H1 (cell line): ENCODE measurements around the gene BTN1A1. TPM values are rescaled to one million over a fixed set of nuclear protein-coding genes. Genes with fewer than 3 reads are reported as not detected.

Source experiments
- ATF2 ChIP-seq: IDR thresholded peaks from 2 replicates; pipeline ENCODE4 v1.6.1; 2012; ENCODE audit warnings: low read length, inconsistent platforms
- CTCF ChIP-seq, 3 experiments: IDR thresholded peaks; 1 replicate in 2 of 3; 2 replicates in 1 of 3; pipeline versions ENCODE4 v1.5.1 to v1.6.1; 2011; ENCODE audit warnings: low read length in 3 of 3, mild to moderate bottlenecking in 3 of 3, inconsistent platforms in 2 of 3, low read depth in 1 of 3, moderate library complexity in 1 of 3; ENCODE audit not compliant: insufficient read depth in 1 of 3; ENCODE audit errors: control extremely low read depth in 1 of 3
- HDAC2 ChIP-seq, 2 experiments: fragments of 300-600 bp in 1 of 2; sonication (generic) in 1 of 2; IDR thresholded peaks; 2 replicates each; pipeline ENCODE4 v1.6.1; 2011 to 2012; ENCODE audit warnings: low read depth in 2 of 2, low read length in 2 of 2, mild to moderate bottlenecking in 2 of 2, moderate library complexity in 2 of 2, borderline replicate concordance in 1 of 2, inconsistent platforms in 1 of 2
- RNF2 ChIP-seq: fragments of 200-900, 300-1000 bp; sonication (generic); IDR thresholded peaks from 2 replicates; pipeline ENCODE4 v1.7.1; 2016; ENCODE audit warnings: borderline replicate concordance, low read depth, mild to moderate bottlenecking, antibody characterized with exemption, low read length; ENCODE audit not compliant: poor library complexity, severe bottlenecking; ENCODE audit errors: missing control alignments
- SP2 ChIP-seq: IDR thresholded peaks from 2 replicates; pipeline ENCODE4 v1.6.1; 2012; ENCODE audit warnings: mild to moderate bottlenecking, low read length, inconsistent platforms
- polyA plus RNA-seq, 7 experiments: library from polyadenylated mRNA; depleted of rRNA in 3 of 7; stranded (reverse) in 5 of 7; unstranded in 2 of 7; fragments of >200 nt in 5 of 7; fragments of 200-250 nt in 2 of 7; gene quantifications; 1 replicate in 5 of 7; 2 replicates in 1 of 7; 4 replicates in 1 of 7; pipeline versions ENCODE4 v1.2.1 to v1.2.3, GENCODE V29; 2011 to 2013; ENCODE audit warnings: missing spikeins in 2 of 7, mixed read lengths in 2 of 7
- total RNA-seq: library from RNA; stranded (reverse); fragmentation: NEBNext Ultra II Directional; extraction: Animal tissue kit (Norgen Biotek cat#: 25700); gene quantifications from 2 replicates; pipeline ENCODE4 v1.2.1, GENCODE V29; 2021

The BTN1A1 gene
- total and polyA plus RNA-seq, 2 of the 8 experiments (the other 6 are each of a cell fraction or from before 2014, with no cell fraction given): 0.28 to 0.35 TPM

- no peak for TF ChIP-seq HDAC2 (IDR thresholded peaks at IDR 0.05; ENCODE audit: borderline replicate concordance in 1 of 2, low read depth in 2 of 2, low read length in 2 of 2)
- TF ChIP-seq RNF2: no peak
- TF ChIP-seq ATF2: no peak
- TF ChIP-seq SP2: no peak
- TF ChIP-seq CTCF (IDR thresholded peaks at IDR 0.05; ENCODE audit: control extremely low read depth in 1 of 3, insufficient read depth in 1 of 3, low read depth in 1 of 3, low read length in 3 of 3): no peak
Observed at GRCh38 chr6:26477426-26477825, 22.7 kb upstream of the BTN1A1 start (continued).
